ENCODE results near the gene ADGRB2. TPM values are rescaled to one million over a fixed set of nuclear protein-coding genes. Genes with fewer than 3 reads are reported as not detected.

ADGRB2 gene
- total RNA-seq, 1 donor = 7.9 TPM

DNA sequence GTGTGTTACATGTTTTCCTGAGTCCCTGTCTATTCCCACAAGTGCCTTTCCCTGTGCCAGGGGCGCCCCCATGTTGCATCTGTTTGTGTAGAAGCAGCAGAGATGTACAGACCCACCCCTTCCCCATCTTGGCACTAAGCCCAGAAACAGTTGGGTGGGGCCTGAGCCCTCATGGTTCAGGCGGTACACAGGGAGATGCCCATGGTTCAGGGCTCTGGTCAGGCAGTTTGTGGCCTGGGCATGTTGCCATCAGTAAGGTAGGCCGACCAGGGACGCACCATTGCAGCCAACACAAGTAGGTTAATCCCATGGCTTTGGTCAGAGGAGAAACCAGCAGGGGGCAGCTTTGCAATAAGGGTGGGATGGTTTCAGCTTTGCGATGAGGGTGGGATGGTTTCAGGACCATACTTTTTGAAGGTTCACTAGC lies 914 bp upstream of the ADGRB2 start:
- TF ChIP-seq, protein P1, sequence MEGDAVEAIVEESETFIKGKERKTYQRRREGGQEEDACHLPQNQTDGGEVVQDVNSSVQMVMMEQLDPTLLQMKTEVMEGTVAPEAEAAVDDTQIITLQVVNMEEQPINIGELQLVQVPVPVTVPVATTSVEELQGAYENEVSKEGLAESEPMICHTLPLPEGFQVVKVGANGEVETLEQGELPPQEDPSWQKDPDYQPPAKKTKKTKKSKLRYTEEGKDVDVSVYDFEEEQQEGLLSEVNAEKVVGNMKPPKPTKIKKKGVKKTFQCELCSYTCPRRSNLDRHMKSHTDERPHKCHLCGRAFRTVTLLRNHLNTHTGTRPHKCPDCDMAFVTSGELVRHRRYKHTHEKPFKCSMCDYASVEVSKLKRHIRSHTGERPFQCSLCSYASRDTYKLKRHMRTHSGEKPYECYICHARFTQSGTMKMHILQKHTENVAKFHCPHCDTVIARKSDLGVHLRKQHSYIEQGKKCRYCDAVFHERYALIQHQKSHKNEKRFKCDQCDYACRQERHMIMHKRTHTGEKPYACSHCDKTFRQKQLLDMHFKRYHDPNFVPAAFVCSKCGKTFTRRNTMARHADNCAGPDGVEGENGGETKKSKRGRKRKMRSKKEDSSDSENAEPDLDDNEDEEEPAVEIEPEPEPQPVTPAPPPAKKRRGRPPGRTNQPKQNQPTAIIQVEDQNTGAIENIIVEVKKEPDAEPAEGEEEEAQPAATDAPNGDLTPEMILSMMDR (IDR thresholded peaks at IDR 0.05; ENCODE audit: insufficient read depth, low read length) = peak; percentile 39
- no peak for DNase-seq (ENCODE audit: low read depth)
- no peak overlapping the region for H3K4me3 ChIP-seq (ENCODE audit: low read depth, low read length)

DNA sequence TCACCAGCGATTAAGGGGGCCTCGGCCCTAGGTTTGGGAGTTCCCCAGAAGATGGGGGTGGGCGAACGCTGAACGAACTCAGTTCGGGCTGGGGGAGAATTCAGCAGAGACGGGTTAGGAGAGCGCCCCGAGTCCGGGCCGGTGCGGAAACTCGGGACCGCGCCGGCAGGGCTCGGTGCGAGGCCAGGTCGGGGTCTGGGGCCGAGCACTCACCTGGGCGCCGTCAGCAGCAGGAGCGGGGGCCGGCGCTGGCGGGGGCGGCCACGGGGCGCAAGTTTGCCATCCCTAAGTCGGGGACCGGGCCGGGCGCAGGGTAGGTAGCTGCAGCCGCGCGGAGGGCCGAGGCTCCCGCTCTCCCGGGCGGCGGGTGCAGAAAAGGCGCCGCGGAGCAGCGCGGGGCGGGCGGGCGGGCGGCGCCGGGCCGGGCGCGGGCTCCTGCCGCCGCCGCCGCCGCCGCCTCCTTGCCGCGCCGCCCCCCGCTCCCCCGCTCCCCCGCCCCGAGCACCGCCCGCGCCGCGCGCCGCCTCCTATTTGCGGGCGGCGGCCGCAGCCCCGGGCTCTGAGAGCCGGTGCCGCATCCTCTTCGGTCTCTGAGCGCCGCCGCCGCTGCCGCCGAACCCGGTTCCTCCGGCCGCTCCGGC lies 349 bp downstream of the ADGRB2 start:
- no peak for DNase-seq (ENCODE audit: low read depth)
- TF ChIP-seq, protein P1 (IDR thresholded peaks at IDR 0.05; ENCODE audit: insufficient read depth, low read length) = no peak
- H3K4me3 ChIP-seq (ENCODE audit: low read depth, low read length) = peak overlapping the region; percentile 67

DNA sequence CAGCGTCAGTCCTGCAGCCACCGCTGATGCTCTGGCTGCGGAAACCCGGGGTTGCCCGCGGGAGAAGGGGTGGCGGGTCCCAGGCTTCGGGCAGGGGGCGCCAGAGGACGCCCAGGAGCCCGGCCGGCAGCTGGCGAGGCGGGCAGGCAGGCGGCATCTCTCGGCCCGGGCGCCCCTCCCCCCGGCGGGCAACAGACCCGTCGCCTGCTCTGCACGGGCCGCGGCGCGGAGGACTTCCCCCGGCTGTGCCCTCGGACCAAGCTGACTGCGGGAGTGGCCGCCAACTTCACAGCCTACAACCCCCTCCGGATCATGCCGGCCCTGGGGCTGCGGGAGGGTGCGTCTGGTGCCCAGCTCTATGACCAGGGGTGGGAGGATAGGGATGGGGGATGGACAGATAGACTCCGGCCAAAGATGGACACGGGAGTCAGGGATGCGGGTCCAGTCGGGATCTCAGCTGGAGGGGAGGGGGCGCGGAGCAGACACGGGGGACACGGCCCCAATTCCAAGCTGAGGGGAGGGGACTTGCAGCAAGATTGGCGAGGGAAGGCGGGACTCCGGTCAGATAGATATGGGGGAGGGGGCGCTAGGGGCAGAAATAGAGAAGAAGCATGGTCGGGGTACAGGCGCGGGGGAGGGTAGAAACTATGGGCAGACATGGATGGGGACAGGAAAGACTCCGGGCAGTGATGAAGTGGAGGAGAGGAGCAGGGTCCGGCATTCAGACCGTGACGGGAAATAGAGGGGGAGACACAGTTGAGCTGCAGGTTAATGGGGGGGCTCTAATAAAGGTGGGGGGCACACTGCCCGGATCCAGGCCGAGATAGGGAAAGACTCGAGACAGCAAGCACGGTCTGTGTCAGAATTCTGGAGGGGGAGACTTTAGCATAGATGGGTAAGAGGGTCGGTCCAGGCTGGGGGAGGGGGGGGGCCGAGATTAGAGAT lies 1.1 kb downstream of the ADGRB2 start:
- H3K4me3 ChIP-seq (ENCODE audit: low read depth, low read length) = peak overlapping the region; percentile 67
- no peak for DNase-seq (ENCODE audit: low read depth)
- TF ChIP-seq, protein P1 (IDR thresholded peaks at IDR 0.05; ENCODE audit: insufficient read depth, low read length) = peak; percentile 62

DNA sequence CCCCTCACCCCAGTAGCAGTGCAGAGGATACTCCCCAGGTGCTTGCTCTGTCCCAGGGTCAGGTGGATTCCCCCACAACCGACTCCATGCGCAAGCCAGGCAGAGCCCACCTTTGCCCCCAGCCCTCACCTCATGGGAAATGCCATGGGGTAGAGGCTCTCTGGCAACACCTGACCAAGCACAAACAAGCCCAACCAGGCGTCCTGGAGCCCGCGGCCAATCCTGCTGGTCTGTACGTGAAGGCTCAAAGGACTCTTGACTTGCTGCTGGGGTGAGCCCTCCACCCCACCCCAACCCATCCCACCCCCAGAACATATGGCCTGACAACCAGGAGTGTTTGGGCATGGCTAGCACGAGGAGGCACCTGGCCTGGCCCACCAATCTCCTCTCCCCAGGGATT lies 1.8 kb downstream of the ADGRB2 start:
- TF ChIP-seq, protein P1 (IDR thresholded peaks at IDR 0.05; ENCODE audit: insufficient read depth, low read length) = no peak
- H3K4me3 ChIP-seq (ENCODE audit: low read depth, low read length) = peak overlapping the region; percentile 67
- DNase-seq (ENCODE audit: low read depth) = no peak

DNA sequence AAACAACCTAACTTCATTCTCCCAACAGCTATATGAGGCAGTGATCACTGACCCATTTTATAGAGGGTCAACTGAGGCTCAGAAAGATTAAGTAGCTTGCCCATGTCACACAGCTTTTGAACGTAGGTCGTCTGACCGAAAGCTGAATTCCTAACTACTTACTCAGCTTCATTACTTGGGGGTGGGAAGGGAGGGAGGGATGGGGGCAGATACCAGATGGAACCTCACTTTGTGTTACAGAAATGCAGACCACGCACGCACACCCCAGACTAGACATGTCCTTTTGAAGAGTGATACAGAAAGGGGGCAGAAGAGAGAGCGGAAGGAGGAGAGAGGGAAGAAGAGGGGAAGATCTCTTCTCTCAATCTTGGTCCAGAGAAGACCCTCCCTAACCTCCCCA lies 2.3 kb downstream of the ADGRB2 start:
- TF ChIP-seq, protein P1 (IDR thresholded peaks at IDR 0.05; ENCODE audit: insufficient read depth, low read length) = no peak
- peak; percentile 52 for DNase-seq (ENCODE audit: low read depth)
- H3K4me3 ChIP-seq (ENCODE audit: low read depth, low read length) = peak overlapping the region; percentile 67

DNA sequence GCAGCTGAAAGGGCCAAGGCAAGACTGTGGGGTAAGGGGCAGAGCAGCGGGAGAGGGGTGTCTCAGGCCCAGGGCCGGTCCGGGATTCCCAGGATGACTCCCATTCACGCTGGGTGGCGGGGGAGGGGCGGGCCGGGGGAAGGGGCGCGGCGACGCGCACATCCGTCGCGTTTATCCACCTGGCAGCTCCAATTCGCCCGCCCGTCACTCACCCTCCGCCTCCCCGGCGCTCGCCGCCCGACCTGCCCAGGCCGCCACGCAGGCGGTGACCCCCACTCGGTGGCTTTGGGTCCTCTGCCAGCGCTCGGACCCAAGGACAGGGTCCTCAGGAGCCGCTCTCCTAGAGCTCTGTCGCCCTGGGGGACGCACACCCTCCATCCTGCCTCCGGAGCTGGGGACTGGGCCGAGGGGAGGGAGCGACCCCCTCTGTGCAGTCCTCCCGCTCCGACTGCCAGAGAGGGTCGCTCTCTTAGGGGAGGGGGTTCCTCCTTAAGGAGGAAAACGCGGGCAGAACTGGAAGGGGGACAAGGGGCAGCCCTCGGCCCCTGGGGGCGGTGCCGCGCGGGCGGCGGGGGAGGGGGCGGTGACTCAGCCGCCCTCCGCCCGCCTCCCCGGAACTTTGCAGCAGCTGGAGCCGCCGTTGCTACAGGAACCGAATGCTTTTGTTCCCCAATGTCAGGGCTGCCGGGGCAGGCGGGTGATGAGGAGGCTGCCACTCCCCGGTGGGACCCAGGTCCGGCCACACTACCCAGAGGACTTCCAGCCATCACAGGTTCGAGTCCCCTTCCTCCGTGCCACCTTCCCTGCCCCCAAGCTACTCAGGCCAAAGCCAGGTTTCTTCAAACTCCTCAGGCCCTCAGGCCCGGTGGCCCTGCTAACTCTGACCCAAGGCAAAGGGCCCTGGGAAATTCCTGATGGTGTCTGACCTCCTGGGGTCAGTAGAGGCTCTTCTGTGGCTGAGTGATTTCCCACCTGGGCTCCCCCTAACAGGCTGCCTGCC lies 3.4 kb downstream of the ADGRB2 start:
- peak overlapping the region; percentile 63 for H3K4me3 ChIP-seq (ENCODE audit: low read depth, low read length)
- TF ChIP-seq, protein P1 (IDR thresholded peaks at IDR 0.05; ENCODE audit: insufficient read depth, low read length) = no peak
- peak; percentile 42 for DNase-seq (ENCODE audit: low read depth)
